HG03342 (cell line): ENCODE data around the gene DENND5B.
"Not testable (repeated sequence)": the region's sequence is repeated elsewhere in the genome, so short reads cannot be mapped to it uniquely, and the experiment has no call there.

Source experiments
- ATAC-seq: cut with Tn5 transposase; IDR thresholded peaks from one replicate; pipeline ENCODE4 v1.9.1; 2021; ENCODE audit warnings: mild to moderate bottlenecking, moderate library complexity; ENCODE audit not compliant: unreplicated experiment

DENND5B gene

GRCh38 chr12:31476437-31476836 lies 114.5 kb downstream of the DENND5B start:
- ATAC-seq: no peak

GRCh38 chr12:31475610-31476009 lies 115.3 kb downstream of the DENND5B start:
- not testable (repeated sequence) for ATAC-seq

GRCh38 chr12:31474751-31475150 lies 116.2 kb downstream of the DENND5B start:
- no peak for ATAC-seq

- no peak for ATAC-seq
Observed at GRCh38 chr12:31471823-31472222, 119.1 kb downstream of the DENND5B start.

GRCh38 chr12:31471051-31471450 lies 119.9 kb downstream of the DENND5B start:
- no peak for ATAC-seq

- ATAC-seq: no peak
Observed at GRCh38 chr12:31470459-31470858, 120.5 kb downstream of the DENND5B start.

GRCh38 chr12:31466768-31467167 lies 124.2 kb downstream of the DENND5B start:
- no peak for ATAC-seq

GRCh38 chr12:31465002-31465401 lies 125.9 kb downstream of the DENND5B start:
- ATAC-seq: no peak

- no peak for ATAC-seq
Observed at GRCh38 chr12:31460024-31460423, 130.9 kb downstream of the DENND5B start.

- ATAC-seq: no peak
Observed at GRCh38 chr12:31456562-31456961, 134.4 kb downstream of the DENND5B start.

- no peak for ATAC-seq
Observed at GRCh38 chr12:31444736-31445135, 146.2 kb downstream of the DENND5B start.

- ATAC-seq: no peak
Observed at GRCh38 chr12:31440586-31440985, 150.3 kb downstream of the DENND5B start.

- ATAC-seq: no peak
Observed at GRCh38 chr12:31440134-31440533, 150.8 kb downstream of the DENND5B start.

- no peak for ATAC-seq
Observed at GRCh38 chr12:31431721-31432240, 159.2 kb downstream of the DENND5B start.

GRCh38 chr12:31423405-31423804 lies 167.5 kb downstream of the DENND5B start:
- ATAC-seq: no peak

- ATAC-seq: no peak
Observed at GRCh38 chr12:31412292-31412801, 178.6 kb downstream of the DENND5B start.

GRCh38 chr12:31408763-31409162 lies 182.2 kb downstream of the DENND5B start:
- ATAC-seq: no peak

- ATAC-seq: no peak
Observed at GRCh38 chr12:31407562-31407961, 183.4 kb downstream of the DENND5B start.

GRCh38 chr12:31406345-31406744 lies 184.6 kb downstream of the DENND5B start:
- peak; percentile 65 for ATAC-seq

- no peak for ATAC-seq
Observed at GRCh38 chr12:31405021-31405420, 185.9 kb downstream of the DENND5B start.

- ATAC-seq: peak; percentile 83
Observed at GRCh38 chr12:31403099-31403607, 187.8 kb downstream of the DENND5B start.

- no peak for ATAC-seq
Observed at GRCh38 chr12:31393004-31393550, 197.9 kb downstream of the DENND5B start.

GRCh38 chr12:31390991-31391390 lies 199.9 kb downstream of the DENND5B start:
- ATAC-seq: no peak
